HEK293T (cell line): ENCODE measurements around the gene GNLY.

Source experiments
- BHLHE40 ChIP-seq: fragments of 450-650 bp; IDR thresholded peaks from 2 replicates; pipeline ENCODE4 v1.6.1; 2016; ENCODE audit warnings: mild to moderate bottlenecking, moderate library complexity, borderline replicate concordance
- CTBP1 ChIP-seq: fragments of 450-650 bp; IDR thresholded peaks from 2 replicates; pipeline ENCODE4 v1.6.1; 2016; ENCODE audit warnings: borderline replicate concordance
- ELF4 ChIP-seq: fragments of 450-650 bp; IDR thresholded peaks from 2 replicates; pipeline ENCODE4 v1.6.1; 2017; ENCODE audit warnings: antibody characterized with exemption
- FOXA1 ChIP-seq: fragments of 450-650 bp; IDR thresholded peaks from 2 replicates; pipeline ENCODE4 v1.6.1; 2016; ENCODE audit warnings: mild to moderate bottlenecking
- FOXK2 ChIP-seq: fragments of 450-650 bp; IDR thresholded peaks from 2 replicates; pipeline ENCODE4 v1.6.1; 2016; ENCODE audit warnings: mild to moderate bottlenecking
- FOXM1 ChIP-seq: fragments of 450-650 bp; IDR thresholded peaks from 2 replicates; pipeline ENCODE4 v1.6.1; 2017; ENCODE audit warnings: mild to moderate bottlenecking, borderline replicate concordance
- HDGF ChIP-seq: fragments of 450-650 bp; IDR thresholded peaks from 2 replicates; pipeline ENCODE4 v1.6.1; 2017; ENCODE audit warnings: antibody characterized with exemption, borderline replicate concordance
- L3MBTL2 ChIP-seq: fragments of 450-650 bp; conservative IDR thresholded peaks from 2 replicates; pipeline ENCODE4 v1.6.1; 2016; ENCODE audit warnings: mild to moderate bottlenecking
- LEF1 ChIP-seq: fragments of 450-650 bp; IDR thresholded peaks from 2 replicates; pipeline ENCODE4 v1.6.1; 2017; ENCODE audit warnings: mild to moderate bottlenecking, borderline replicate concordance
- NFRKB ChIP-seq: fragments of 450-650 bp; IDR thresholded peaks from 2 replicates; pipeline ENCODE4 v1.6.1; 2016; ENCODE audit warnings: mild to moderate bottlenecking, moderate library complexity
- SP1 ChIP-seq: fragments of 450-650 bp; IDR thresholded peaks from 2 replicates; pipeline ENCODE4 v1.6.1; 2017
- SUZ12 ChIP-seq: fragments of 450-650 bp; IDR thresholded peaks from 2 replicates; pipeline ENCODE4 v1.6.1; 2016; ENCODE audit warnings: mild to moderate bottlenecking
- TARDBP ChIP-seq: fragments of 450-650 bp; IDR thresholded peaks from 2 replicates; pipeline ENCODE4 v1.6.1; 2016
- ZNF384 ChIP-seq: fragments of 450-650 bp; IDR thresholded peaks from 2 replicates; pipeline ENCODE4 v1.6.1; 2016

DNA sequence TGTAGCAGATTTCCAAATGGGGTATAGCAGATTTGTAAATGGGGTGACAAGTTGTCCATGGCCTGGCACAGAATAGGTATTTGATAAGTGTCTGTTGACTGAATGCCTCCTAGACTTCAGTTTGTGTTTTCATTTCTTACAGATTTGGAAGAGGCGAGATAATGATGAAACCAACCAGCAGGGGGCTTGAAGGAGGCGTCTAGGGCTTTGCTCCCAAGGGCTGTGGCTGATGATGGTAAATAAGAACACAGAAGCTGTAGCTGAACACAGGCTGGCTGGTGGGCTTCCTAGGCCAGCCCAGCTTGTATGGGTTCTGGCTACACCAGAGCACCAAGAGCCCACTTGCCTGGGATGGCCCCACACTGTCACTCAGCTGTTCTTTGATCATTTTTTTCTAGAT, 45.5 kb upstream of the GNLY start:
- TF ChIP-seq SUZ12: no peak
- TF ChIP-seq FOXA1: no peak
- no peak for TF ChIP-seq L3MBTL2
- no peak for TF ChIP-seq ZNF384
- no peak for TF ChIP-seq TARDBP
- TF ChIP-seq SP1: no peak
- no peak for TF ChIP-seq FOXK2
- no peak for TF ChIP-seq ELF4
- TF ChIP-seq NFRKB: no peak
- no peak for TF ChIP-seq LEF1
- no peak for TF ChIP-seq HDGF
- TF ChIP-seq FOXM1: no peak
- TF ChIP-seq BHLHE40: no peak
- TF ChIP-seq CTBP1: no peak
